Stimulated activated CD4-positive, alpha-beta T cell treated with anti-CD3 and anti-CD28 coated beads, Interleukin-1b, Interleukin-23, amount 100 ng/mL, for 24 hours (primary cell): ENCODE results near the gene CEACAM19.
A peak's percentile ranks its signal among the peaks of the same experiment; 100 is the strongest.

Experiments
- DNase-seq, 4 experiments: peaks; one replicate each; pipeline ENCODE4 v3.0.0-alpha.2; 2020; ENCODE audit warnings: low read depth in 4 of 4, low spot score in 1 of 4

Gene CEACAM19

DNA sequence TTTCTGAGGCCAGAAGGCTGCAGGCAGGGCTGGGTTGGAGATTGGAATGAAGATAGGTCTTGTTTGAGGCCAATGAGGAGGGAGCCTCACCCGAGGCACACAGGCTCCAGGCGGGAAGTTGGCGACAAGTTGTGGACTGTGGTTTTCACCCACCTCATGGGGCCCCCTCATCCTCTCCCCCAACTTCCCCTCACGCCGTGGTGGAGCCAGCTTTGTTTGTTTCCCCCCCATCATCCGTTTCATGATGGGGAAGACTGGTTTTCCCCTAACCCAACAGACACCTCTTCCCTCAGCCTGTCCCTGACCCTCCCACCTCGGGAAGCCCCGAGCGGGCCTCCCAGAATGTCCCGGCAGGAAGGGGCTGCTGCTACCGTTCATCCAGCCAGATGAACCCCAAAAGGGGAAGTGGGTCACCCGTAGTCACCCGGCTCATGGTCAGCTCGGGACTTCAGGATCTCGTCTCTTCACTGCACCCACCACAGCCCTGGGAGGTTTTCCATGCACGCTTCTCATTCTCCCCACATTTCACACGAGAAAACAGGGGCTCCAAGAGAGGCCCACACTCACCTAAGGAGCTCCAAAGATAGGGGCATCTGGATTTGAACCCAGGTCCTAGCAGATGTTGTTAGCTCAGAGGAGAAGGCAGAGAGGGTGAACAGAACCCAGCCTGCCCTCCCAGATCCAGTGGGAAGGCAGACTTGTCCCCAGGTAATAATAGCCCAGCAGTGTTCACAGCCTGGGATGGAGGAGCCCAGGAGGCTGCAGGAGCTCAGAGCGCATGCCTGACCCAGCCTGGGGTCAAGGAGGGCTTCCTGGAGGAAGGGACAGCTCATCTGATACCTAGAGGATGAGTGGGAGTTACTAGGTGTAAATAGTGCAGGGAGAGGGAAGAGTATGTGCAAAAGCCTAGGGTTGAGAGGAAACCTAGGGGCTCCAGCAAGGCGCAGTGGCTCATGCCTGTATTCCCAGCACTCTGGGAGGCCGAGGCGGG, 51.1 kb downstream of the CEACAM19 start:
- no peak for DNase-seq

- DNase-seq, result no peak
Measured at GRCh38 chr19:44723299-44723951, 52.1 kb downstream of the CEACAM19 start.

DNA sequence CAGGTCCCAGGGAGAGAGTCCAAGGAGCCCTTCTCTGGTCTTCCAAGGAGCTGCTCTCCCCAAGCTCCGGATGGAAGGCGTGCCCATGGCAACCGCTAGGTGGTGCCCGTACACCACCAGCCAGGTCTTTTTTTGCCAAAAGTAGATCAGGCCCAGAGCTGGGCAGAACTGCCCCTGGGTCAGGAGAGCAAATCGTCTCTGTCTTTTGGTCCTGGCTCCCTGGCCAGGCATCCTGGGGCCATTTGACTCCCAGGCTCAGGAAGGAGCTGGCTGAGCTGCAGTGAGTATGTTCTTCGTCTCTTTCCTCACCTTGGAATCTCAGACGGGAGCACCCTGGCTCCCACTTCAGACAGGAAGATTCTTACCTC, 52.7 kb downstream of the CEACAM19 start:
- peak; percentile 44 to 65 (median 59) for DNase-seq

GRCh38 chr19:44725251-44725650, 54.0 kb downstream of the CEACAM19 start:
- DNase-seq, result no peak

- DNase-seq, result no peak
Measured at GRCh38 chr19:44725684-44726083, 54.4 kb downstream of the CEACAM19 start.

- no peak for DNase-seq
Measured at GRCh38 chr19:44726465-44726864, 55.2 kb downstream of the CEACAM19 start.

DNA sequence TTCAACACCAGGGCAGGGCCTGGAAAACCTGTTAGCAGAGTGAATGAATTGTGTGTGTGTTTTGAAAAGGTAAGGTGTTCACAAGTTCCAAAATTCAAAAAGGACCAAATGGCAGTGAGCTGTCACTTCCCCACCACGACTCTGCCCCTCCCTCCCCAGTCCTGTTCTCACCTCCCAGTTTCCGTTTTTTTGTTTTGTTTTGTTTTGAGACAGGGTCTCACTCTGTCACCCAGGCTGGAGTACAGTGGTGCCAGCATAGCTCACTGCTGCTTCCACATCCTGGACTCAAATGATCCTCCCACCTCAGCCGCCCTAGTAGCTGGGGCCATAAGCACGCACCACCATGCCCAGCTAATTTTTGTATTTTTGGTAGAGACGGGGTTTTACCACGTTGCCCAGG, 56.9 kb downstream of the CEACAM19 start:
- no peak for DNase-seq

GRCh38 chr19:44729516-44730033, 58.3 kb downstream of the CEACAM19 start:
- DNase-seq, result no peak

DNA sequence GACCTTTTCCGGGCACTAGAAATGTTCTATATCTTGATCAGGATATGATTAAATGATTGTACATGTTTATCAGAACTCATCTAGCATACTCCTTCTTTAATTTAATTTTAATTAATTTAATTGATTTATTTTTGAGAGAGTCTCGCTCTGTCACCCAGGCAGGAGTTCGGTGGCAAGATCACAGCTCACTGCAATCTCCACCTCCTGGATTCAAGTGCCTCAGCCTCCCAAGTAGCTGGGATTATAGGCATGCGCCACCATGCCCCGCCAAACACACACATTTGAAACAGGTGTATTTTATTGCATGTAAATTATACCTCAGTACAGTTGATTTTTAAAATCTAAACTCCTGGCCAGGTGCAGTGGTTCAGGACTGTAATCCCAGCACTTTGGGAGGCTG, 59.8 kb downstream of the CEACAM19 start:
- DNase-seq, result no peak

- DNase-seq, result no peak
Measured at GRCh38 chr19:44731622-44732021, 60.3 kb downstream of the CEACAM19 start.

DNA sequence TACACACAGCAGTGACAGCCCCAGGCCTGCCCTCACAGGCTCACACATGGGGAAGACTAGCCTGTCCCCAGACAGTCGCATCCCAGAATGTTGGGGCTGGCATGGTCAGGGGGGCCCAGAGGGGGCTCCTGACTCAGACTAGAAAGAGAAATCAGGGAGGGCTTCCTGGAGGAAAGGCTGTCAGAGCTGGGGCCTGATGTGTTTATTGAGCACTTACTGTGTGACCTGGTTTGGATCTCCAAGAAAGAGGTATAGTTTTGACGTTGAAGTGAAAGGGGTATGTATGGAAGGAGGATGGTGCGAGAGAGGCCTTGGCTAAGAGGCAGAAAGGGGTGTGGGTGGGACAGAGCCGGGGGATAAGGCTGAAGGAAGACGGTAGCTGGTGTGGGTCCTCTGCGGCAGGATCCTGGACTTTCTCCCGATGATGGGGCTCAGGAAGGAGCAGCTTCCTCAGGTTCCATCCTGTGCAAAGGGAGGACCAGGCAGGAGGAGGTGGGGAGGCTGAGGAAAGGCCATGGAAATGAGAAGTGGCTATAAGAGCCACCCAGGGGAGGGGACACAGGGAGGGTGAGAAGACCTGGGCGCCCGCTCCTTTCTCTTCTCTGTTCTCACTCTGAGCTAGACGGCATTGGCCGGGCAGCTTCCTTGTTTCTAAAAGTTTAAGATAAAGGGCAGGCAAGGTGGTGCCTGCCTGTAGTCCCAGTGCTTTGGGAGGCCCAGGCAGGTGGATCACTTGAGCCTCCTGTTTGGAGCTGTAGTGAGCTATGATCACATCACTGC, 61.1 kb downstream of the CEACAM19 start:
- DNase-seq, result no peak
